Naive thymus-derived CD4-positive, alpha-beta T cell (primary cell): ENCODE measurements around the gene CDC42EP3. TPM values are rescaled to one million over a fixed set of nuclear protein-coding genes. Genes with fewer than 3 reads are reported as not detected.

Experiments
- ATAC-seq: fragments of 150-1000 bp; cut with Tn5 transposase; 2 replicates; pipeline ENCODE4 v1.10.0; 2021; ENCODE audit warnings: mild to moderate bottlenecking, moderate library complexity
- CTCF ChIA-PET: fragments of 350-600 bp; sonication (Branson Sonifier 250); formaldehyde crosslinking; loops from one replicate; lab custom pipeline; 2021; ENCODE audit warnings: antibody characterized with exemption; lab: Charles Lee
- POLR2A ChIA-PET: fragments of 350-600 bp; sonication (Branson Sonifier 250); formaldehyde crosslinking; loops from one replicate; lab custom pipeline; 2021; ENCODE audit warnings: antibody characterized with exemption, inconsistent platforms; lab: Charles Lee
- DNase-seq, 9 donors: peaks; one replicate each; pipeline versions ENCODE4 v3.0.0 to v3.0.0-alpha.2; 2020 to 2022; ENCODE audit warnings: mixed read lengths in 1 of 9
- H3K27ac ChIP-seq: one replicate; pipeline ENCODE4 v1.7.0; 2013; ENCODE audit warnings: mild to moderate bottlenecking, low read depth, low read length, moderate library complexity
- H3K27me3 ChIP-seq, 2 donors: one replicate each; pipeline ENCODE4 v1.7.0; 2013; ENCODE audit warnings: low read length in 2 of 2, mild to moderate bottlenecking in 2 of 2, moderate library complexity in 2 of 2; ENCODE audit not compliant: control insufficient read depth in 2 of 2, insufficient read depth in 2 of 2
- H3K36me3 ChIP-seq, 3 experiments: 1 replicate in 2 of 3; 2 replicates in 1 of 3; pipeline ENCODE4 v1.7.0; 2013; ENCODE audit warnings: low read length in 3 of 3, mild to moderate bottlenecking in 3 of 3, moderate library complexity in 1 of 3; ENCODE audit not compliant: insufficient read depth in 3 of 3, control insufficient read depth in 2 of 3
- H3K4me1 ChIP-seq, 2 donors: one replicate each; pipeline ENCODE4 v1.7.0; 2013; ENCODE audit warnings: low read length in 2 of 2, mild to moderate bottlenecking in 2 of 2, moderate library complexity in 1 of 2; ENCODE audit not compliant: control insufficient read depth in 2 of 2, insufficient read depth in 2 of 2
- H3K4me3 ChIP-seq: 2 replicates; pipeline ENCODE4 v1.7.0; 2013; ENCODE audit warnings: mild to moderate bottlenecking, low read length
- H3K9me3 ChIP-seq, 3 experiments: 1 replicate in 2 of 3; 2 replicates in 1 of 3; pipeline ENCODE4 v1.7.0; 2013; ENCODE audit warnings: low read length in 3 of 3; ENCODE audit not compliant: control insufficient read depth in 2 of 3
- H3K27ac Mint-ChIP-seq, 9 donors: one replicate each; pipeline ENCODE4 v1.8.0; 2020 to 2022; ENCODE audit warnings: mixed read lengths in 9 of 9, mild to moderate bottlenecking in 8 of 9, moderate library complexity in 5 of 9, inconsistent platforms in 2 of 9
- H3K27me3 Mint-ChIP-seq, 5 donors: one replicate each; pipeline ENCODE4 v1.8.0; 2021 to 2022; ENCODE audit warnings: mixed read lengths in 5 of 5, mild to moderate bottlenecking in 1 of 5
- H3K36me3 Mint-ChIP-seq, 5 donors: one replicate each; pipeline ENCODE4 v1.8.0; 2020 to 2022; ENCODE audit warnings: mixed read lengths in 5 of 5, mild to moderate bottlenecking in 3 of 5, inconsistent platforms in 1 of 5
- H3K4me1 Mint-ChIP-seq, 7 donors: one replicate each; pipeline ENCODE4 v1.8.0; 2020 to 2022; ENCODE audit warnings: mixed read lengths in 7 of 7, mild to moderate bottlenecking in 3 of 7, inconsistent platforms in 1 of 7
- H3K4me3 Mint-ChIP-seq, 10 donors: one replicate each; pipeline ENCODE4 v1.8.0; 2020 to 2022; ENCODE audit warnings: mild to moderate bottlenecking in 10 of 10, mixed read lengths in 10 of 10, moderate library complexity in 6 of 10, inconsistent platforms in 2 of 10
- H3K9me3 Mint-ChIP-seq, 11 donors: one replicate each; pipeline ENCODE4 v1.8.0; 2020 to 2022; ENCODE audit warnings: mixed read lengths in 11 of 11, mild to moderate bottlenecking in 4 of 11, inconsistent platforms in 1 of 11, moderate library complexity in 1 of 11
- intact Hi-C, 2 donors: fragments of 100-400 bp; cut with micrococcal nuclease; formaldehyde crosslinking; loops; one replicate each; pipeline ENCODE4 v1.15.1; 2023
- polyA plus RNA-seq, 2 donors: library from polyadenylated mRNA; unstranded; fragments of 300-500 nt; fragmentation: Illumina TruSeq; gene quantifications; one replicate each; pipeline ENCODE4 v1.2.3, GENCODE V29; 2021
- total RNA-seq, 6 experiments: library from RNA in 5 of 6; stranded (reverse) in 5 of 6; gene quantifications; 1 replicate in 5 of 6; 2 replicates in 1 of 6; pipeline ENCODE4 v1.2.3 and lab custom pipeline; 2021 to 2026

The CDC42EP3 gene
- total and polyA plus RNA-seq, 7 experiments from 2014 or later, result 15.9 to 96.3 (median 17.8) TPM

DNA sequence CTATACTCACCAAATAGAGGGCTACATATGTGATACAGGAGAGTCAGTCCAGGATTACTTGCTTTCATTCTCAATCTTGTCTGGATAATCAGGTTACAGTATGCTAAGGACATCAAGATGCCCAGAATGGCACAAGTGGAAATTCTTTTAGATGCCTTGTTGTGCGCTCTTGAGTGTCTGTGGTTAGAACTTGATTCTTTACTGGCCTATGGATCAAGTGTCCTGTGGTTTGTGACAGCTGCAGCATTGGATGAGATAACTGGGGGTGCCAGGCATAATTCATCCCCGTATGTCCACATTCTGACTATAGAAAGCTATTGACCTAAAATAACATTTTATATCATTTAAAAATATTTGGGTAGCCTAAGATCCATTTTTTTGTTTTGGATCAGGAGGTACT is 40.1 kb downstream of the CDC42EP3 start:
- no peak for ATAC-seq
- POLR2A ChIA-PET, result no interaction called here
- Mint-ChIP-seq H3K27me3 (peaks cover 0 to 8% (median 0%) of the 10 kb centered on the region in 5 donors), H3K4me3 (no peak overlapping the region), H3K36me3 (peaks cover 0 to 5% (median 0%) of the 10 kb centered on the region in 5 donors), H3K4me1 (peaks cover 31 to 65% (median 40%) of the 10 kb centered on the region in 7 donors), H3K27ac (no peak overlapping the region), H3K9me3 (peaks cover 0 to 5% (median 0%) of the 10 kb centered on the region in 11 donors)
- H3K27me3 ChIP-seq, result no peaks in the 10 kb centered on the region
- CTCF ChIA-PET, result no interaction called here
- no peak overlapping the region for H3K27ac ChIP-seq
- H3K36me3 ChIP-seq, result no peaks in the 10 kb centered on the region
- H3K9me3 ChIP-seq, result no peaks in the 10 kb centered on the region
- H3K4me3 ChIP-seq, result no peak overlapping the region
- intact Hi-C loops, result no loop called here
- H3K4me1 ChIP-seq, result peaks cover 23 to 55% of the 10 kb centered on the region in 2 donors
- DNase-seq, result no peak

DNA sequence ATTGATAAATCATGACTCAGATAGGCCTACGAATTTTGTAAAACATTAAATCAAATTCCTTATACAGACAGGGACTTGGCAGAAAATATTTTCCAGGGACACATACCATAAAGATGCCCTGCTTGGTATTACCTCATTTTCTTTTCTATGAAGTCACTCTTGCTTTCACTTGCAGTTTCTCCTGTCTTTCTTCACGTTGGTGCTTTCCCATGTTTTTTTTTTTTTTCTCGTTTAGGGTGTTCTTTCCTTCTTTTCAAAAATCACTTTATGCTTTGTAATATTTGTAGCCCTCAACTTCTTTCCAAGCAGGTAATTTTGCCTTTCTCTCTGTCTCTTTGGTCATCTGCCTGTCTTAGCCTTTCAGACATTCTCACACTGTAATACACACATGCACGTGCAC is 40.7 kb downstream of the CDC42EP3 start:
- peaks cover 0 to 5% (median 0%) of the 10 kb centered on the region in 11 donors for H3K9me3 Mint-ChIP-seq
- H3K36me3 Mint-ChIP-seq, result peaks cover 0 to 5% (median 0%) of the 10 kb centered on the region in 5 donors
- no peak overlapping the region for H3K4me3 Mint-ChIP-seq
- Histone ChIP-seq H3K9me3 (no peaks in the 10 kb centered on the region), H3K4me1 (peaks cover 23 to 55% of the 10 kb centered on the region in 2 donors), H3K36me3 (no peaks in the 10 kb centered on the region), H3K27me3 (no peaks in the 10 kb centered on the region), H3K4me3 (no peak overlapping the region), H3K27ac (no peak overlapping the region)
- intact Hi-C loops, result no loop called here
- H3K27me3 Mint-ChIP-seq, result peaks cover 0 to 8% (median 0%) of the 10 kb centered on the region in 5 donors
- ATAC-seq (no peak), DNase-seq (no peak)
- peak overlapping the region in 2 of 9 donors; percentile 18 to 53 for H3K27ac Mint-ChIP-seq
- CTCF ChIA-PET, result no interaction called here
- H3K4me1 Mint-ChIP-seq, result peaks cover 31 to 65% (median 40%) of the 10 kb centered on the region in 7 donors
- POLR2A ChIA-PET, result no interaction called here

DNA sequence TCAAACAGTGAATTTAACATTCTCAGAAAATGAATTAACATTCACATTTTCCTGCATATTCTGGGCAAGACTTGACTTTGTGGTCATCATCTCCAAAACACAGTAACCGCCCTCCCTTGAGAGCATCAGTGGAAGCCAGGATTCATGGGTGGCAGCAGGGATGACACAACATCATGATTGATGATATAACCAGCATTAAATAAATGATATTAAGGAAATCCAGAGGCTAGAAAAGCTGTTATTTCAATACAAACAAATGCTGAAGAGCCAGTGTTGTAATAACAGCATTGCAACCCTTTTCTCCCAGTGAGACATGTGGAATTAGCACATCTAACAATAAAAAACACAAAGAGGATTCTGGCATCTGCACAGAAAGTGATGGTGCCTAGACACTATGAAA is 41.1 kb downstream of the CDC42EP3 start:
- Histone ChIP-seq H3K27ac (no peak overlapping the region), H3K36me3 (no peaks in the 10 kb centered on the region), H3K4me3 (no peak overlapping the region), H3K4me1 (peaks cover 23 to 55% of the 10 kb centered on the region in 2 donors), H3K9me3 (no peaks in the 10 kb centered on the region), H3K27me3 (no peaks in the 10 kb centered on the region)
- H3K36me3 Mint-ChIP-seq, result peaks cover 0 to 5% (median 0%) of the 10 kb centered on the region in 5 donors
- ATAC-seq (no peak), DNase-seq (no peak)
- H3K27ac Mint-ChIP-seq, result peak overlapping the region in 1 of 9 donors; percentile 53
- H3K9me3 Mint-ChIP-seq, result peaks cover 0 to 5% (median 0%) of the 10 kb centered on the region in 11 donors
- intact Hi-C loops, result no loop called here
- no peak overlapping the region for H3K4me3 Mint-ChIP-seq
- ChIA-PET CTCF (no interaction called here), POLR2A (no interaction called here)
- H3K27me3 Mint-ChIP-seq, result peaks cover 0 to 8% (median 0%) of the 10 kb centered on the region in 5 donors
- H3K4me1 Mint-ChIP-seq, result peaks cover 31 to 65% (median 40%) of the 10 kb centered on the region in 7 donors

DNA sequence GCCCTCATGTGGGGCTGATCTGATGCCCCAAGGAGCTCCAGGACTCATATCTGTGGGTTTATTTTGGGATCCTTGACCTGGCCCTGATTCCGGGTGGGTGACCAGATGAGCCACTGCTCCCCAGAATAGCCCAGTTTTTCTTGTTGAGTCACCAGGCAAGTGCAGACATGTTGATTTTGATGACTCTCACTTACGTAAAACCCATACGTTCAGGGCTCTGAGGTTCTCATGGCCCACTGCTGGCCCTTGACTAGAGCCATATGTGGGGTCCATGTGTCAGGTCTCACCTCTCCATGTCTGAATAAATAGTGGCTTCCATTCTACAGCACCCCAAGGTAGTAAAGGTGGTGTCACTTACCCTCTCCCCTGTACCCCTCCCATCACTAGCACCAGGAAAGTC is 41.9 kb downstream of the CDC42EP3 start:
- no peaks in the 10 kb centered on the region for H3K36me3 ChIP-seq
- ChIA-PET POLR2A (no interaction called here), CTCF (no interaction called here)
- no peak overlapping the region for H3K27ac ChIP-seq
- no peak overlapping the region for H3K4me3 ChIP-seq
- Mint-ChIP-seq H3K4me1 (peaks cover 31 to 65% (median 40%) of the 10 kb centered on the region in 7 donors), H3K9me3 (peaks cover 0 to 1% (median 0%) of the 10 kb centered on the region in 11 donors), H3K27me3 (peaks cover 0 to 6% (median 0%) of the 10 kb centered on the region in 5 donors), H3K27ac (peak overlapping the region in 1 of 9 donors; percentile 53), H3K36me3 (peaks cover 0 to 5% (median 0%) of the 10 kb centered on the region in 5 donors), H3K4me3 (no peak overlapping the region)
- no peaks in the 10 kb centered on the region for H3K9me3 ChIP-seq
- intact Hi-C loops, result no loop called here
- no peaks in the 10 kb centered on the region for H3K27me3 ChIP-seq
- no peak for ATAC-seq
- DNase-seq, result no peak
- H3K4me1 ChIP-seq, result peaks cover 24 to 55% of the 10 kb centered on the region in 2 donors

DNA sequence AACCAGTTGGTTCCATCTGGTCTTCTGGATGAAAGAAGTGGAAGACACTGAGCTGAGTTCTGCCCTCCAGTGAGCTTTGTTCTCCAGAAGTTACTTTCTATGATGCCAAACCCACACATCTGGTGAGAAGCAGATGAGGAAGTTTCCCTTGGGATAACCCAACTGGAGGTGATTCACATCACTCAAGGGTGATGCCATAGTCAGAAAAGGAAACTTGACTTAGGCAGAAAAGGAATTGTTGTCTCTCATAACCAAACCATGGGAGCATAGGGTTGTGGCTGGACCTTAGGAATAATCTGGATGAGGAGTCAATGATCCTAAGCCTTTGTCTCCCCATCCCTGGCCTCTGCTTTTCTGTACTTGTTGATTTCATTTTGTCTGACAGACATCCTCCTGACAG is 43.7 kb downstream of the CDC42EP3 start:
- Histone ChIP-seq H3K27me3 (no peaks in the 10 kb centered on the region), H3K4me3 (no peak overlapping the region), H3K27ac (no peak overlapping the region), H3K9me3 (no peaks in the 10 kb centered on the region), H3K36me3 (no peaks in the 10 kb centered on the region), H3K4me1 (peaks cover 30 to 55% of the 10 kb centered on the region in 2 donors)
- H3K4me1 Mint-ChIP-seq, result peaks cover 42 to 64% (median 47%) of the 10 kb centered on the region in 7 donors
- ChIA-PET CTCF (interaction anchor here (0.6 to 1.3 kb wide), 2 partner anchors 20 to 473 kb away, joined by 3 to 5 read pairs; no protein-coding TSS in a partner anchor), POLR2A (interaction anchor here (0.6 to 0.9 kb wide), 3 partner anchors 27 to 88 kb away, joined by 3 to 5 read pairs (median 3); no protein-coding TSS in a partner anchor)
- H3K36me3 Mint-ChIP-seq, result peaks cover 0 to 5% (median 0%) of the 10 kb centered on the region in 5 donors
- peaks cover 0 to 4% (median 0%) of the 10 kb centered on the region in 5 donors for H3K27me3 Mint-ChIP-seq
- H3K27ac Mint-ChIP-seq, result peak overlapping the region in 2 of 9 donors; percentile 12 to 92
- intact Hi-C loops, result loop anchor here in 1 of 2 donors (2.0 kb wide), 3 partner anchors 21 to 43 kb away; partner anchors contain the start of gene CDC42EP3
- peaks cover 0 to 5% (median 0%) of the 10 kb centered on the region in 11 donors for H3K9me3 Mint-ChIP-seq
- ATAC-seq (no peak), DNase-seq (no peak)
- no peak overlapping the region for H3K4me3 Mint-ChIP-seq

DNA sequence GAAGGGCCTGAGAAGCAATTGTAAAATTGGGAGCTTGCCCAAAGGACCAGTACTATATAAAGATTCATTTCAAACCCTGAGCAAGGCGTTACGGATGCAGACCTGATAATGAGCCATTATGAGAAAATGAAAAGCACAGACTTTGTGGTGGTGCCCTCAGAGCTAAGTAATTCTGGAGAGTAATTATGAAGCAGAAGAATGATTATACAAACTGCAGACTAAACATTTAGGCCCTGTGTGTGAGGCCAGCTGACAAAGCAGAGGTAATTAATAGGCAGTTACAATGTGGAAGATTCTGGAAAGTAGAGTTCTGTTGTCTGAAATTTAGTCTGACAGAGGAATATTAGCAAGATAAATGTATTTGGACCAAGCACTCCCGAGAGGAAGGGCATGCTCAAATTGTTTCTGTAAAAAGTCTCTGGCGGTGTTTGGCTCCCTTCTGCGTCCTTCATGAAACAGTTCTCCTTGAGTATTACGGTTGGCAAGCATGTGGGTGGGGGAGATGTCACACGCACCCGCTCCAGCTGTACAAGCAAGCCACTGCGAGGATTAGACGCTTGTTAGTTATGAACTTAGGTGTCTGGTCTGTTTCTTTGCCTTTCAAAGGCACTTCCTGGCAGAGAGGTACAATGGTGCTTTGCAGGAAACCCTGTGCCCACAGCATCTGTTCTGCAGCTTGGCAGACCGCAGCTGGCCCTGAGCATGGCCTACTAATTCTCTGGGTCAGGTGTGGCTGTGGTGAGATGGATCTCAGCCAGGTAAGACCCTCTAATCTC is 45.5 kb downstream of the CDC42EP3 start:
- H3K27ac Mint-ChIP-seq, result peak overlapping the region; percentile 75 to 92 (median 87)
- peak overlapping the region; percentile 43 for H3K27ac ChIP-seq
- no peaks in the 10 kb centered on the region for H3K36me3 ChIP-seq
- H3K27me3 ChIP-seq, result no peaks in the 10 kb centered on the region
- H3K4me3 Mint-ChIP-seq, result peak overlapping the region; percentile 48 to 85 (median 70)
- peaks cover 0 to 7% (median 0%) of the 10 kb centered on the region in 5 donors for H3K36me3 Mint-ChIP-seq
- ChIA-PET CTCF (interaction anchor here (0.9 to 1.4 kb wide), 3 partner anchors 9 to 230 kb away, joined by 3 read pairs; no protein-coding TSS in a partner anchor), POLR2A (interaction anchor here (0.6 to 1.6 kb wide), 11 partner anchors 10 to 60 kb away, joined by 3 to 8 read pairs (median 3); no protein-coding TSS in a partner anchor)
- H3K9me3 Mint-ChIP-seq, result peaks cover 0 to 12% (median 0%) of the 10 kb centered on the region in 11 donors
- no peaks in the 10 kb centered on the region for H3K9me3 ChIP-seq
- peaks cover 42 to 67% (median 45%) of the 10 kb centered on the region in 7 donors for H3K4me1 Mint-ChIP-seq
- peak overlapping the region; percentile 8 for H3K4me3 ChIP-seq
- intact Hi-C loops, result loop anchor here in 1 of 2 donors (1.0 to 2.0 kb wide), 5 partner anchors 9 to 45 kb away; partner anchors contain the start of gene CDC42EP3
- peaks cover 30 to 50% of the 10 kb centered on the region in 2 donors for H3K4me1 ChIP-seq
- H3K27me3 Mint-ChIP-seq, result peaks cover 0 to 3% (median 0%) of the 10 kb centered on the region in 5 donors
- DNase-seq (peak in 7 of 9 donors; percentile 46 to 77 (median 68)), ATAC-seq (peak; percentile 88)
